ENCODE results near the gene CCDC9. TPM values are rescaled to one million over a fixed set of nuclear protein-coding genes. Genes with fewer than 3 reads are reported as not detected.
A peak's percentile ranks its signal among the peaks of the same experiment; 100 is the strongest.

CCDC9 gene
- total and polyA plus RNA-seq, 2 donors, result 4.9 to 27.4 TPM

DNA sequence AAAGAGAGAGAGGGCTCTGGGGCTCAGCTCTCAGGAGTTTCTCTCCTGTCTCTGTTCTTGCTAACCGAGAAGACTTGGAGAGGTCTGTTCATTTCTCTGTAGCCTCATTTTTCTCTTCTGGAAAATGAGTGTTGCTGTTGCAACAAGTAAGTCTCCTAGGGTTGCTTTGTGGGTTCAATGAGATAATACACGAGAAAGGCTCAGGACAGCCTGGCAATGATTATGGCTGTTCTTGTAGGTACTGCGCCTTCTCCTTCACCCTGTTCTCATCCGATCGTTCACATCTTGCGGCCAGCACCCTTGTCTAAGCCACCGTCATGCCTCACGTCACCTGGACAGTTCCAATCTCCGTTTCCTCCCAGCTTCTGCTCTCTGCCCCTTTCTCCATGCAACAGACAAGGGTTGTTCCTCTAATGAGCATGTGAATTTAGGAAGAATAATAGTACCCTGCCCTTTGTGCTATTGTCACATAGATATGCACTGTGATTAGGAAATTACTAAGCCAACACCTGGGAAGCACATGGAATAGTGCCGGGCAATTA lies 57.5 kb downstream of the CCDC9 start:
- Histone ChIP-seq H3K36me3 (ENCODE audit: control insufficient read depth in 2 of 2, insufficient read depth in 2 of 2, low read length in 1 of 2) (no peaks in the 10 kb centered on the region), H3K4me1 (ENCODE audit: control insufficient read depth in 2 of 2, insufficient read depth in 2 of 2, low read length in 2 of 2) (no peaks in the 10 kb centered on the region), H3K27ac (ENCODE audit: low read depth in 1 of 2, low read length in 1 of 2) (no peak overlapping the region), H3K9me3 (ENCODE audit: control insufficient read depth in 2 of 2, insufficient read depth in 1 of 2, low read length in 1 of 2) (no peaks in the 10 kb centered on the region), H3K4me3 (ENCODE audit: low read length in 2 of 2) (no peak overlapping the region), H3K27me3 (ENCODE audit: control insufficient read depth in 2 of 2, insufficient read depth in 1 of 2, low read length in 1 of 2) (peaks cover 0 to 17% of the 10 kb centered on the region in 2 donors)
- 96% methylated on average over 10 of the region's 10 CpGs for WGBS
- DNase-seq (ENCODE audit: low read depth in 6 of 9, low spot score in 9 of 9), result no peak

DNA sequence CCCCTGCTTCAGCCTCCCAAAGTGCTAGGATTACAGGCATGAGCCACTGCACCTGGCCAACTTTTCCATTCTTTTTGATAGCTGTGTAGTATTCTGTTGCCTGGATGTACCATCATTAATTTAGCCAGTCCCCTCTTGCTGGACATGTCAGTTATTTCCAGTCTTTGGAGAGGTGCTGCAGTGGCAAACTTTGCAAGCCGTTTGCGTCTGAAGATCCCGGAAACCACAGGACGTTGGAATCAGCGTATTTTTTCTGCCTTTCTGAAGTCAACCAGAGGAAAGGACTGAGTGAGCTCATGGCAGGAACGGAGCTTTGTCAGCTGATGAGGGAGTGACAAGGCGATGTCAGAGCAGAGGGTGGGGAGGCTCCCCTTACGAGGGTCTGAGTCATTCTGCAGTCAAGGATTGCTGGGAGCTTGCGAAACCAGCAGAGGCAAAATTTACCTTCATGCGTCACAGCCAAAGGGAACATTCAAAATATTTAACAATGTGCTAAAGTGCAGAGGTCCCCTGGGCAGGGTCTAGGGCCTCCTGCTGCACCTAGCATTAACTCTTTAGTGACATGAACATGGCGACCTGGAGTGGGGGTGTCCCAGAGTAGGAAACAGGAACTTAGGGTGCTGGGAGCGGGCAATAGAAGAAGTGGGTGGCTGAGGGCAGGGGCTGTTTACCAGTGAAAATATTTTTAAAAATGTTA lies 58.9 kb downstream of the CCDC9 start:
- DNase-seq (ENCODE audit: low read depth in 6 of 9, low spot score in 9 of 9), result peak in 1 of 9 donors; percentile 5
- H3K27me3 ChIP-seq (ENCODE audit: control insufficient read depth in 2 of 2, insufficient read depth in 1 of 2, low read length in 1 of 2), result peaks cover 0 to 7% of the 10 kb centered on the region in 2 donors

GRCh38 chr19:47316513-47316912 lies 60.2 kb downstream of the CCDC9 start:
- DNase-seq (ENCODE audit: low read depth in 6 of 9, low spot score in 9 of 9), result no peak
- no peak overlapping the region for H3K4me3 ChIP-seq (ENCODE audit: low read length in 2 of 2)
- H3K27ac ChIP-seq (ENCODE audit: low read depth in 1 of 2, low read length in 1 of 2), result no peak overlapping the region
- H3K9me3 ChIP-seq (ENCODE audit: control insufficient read depth in 2 of 2, insufficient read depth in 1 of 2, low read length in 1 of 2), result no peaks in the 10 kb centered on the region
- peaks cover 0 to 4% of the 10 kb centered on the region in 2 donors for H3K27me3 ChIP-seq (ENCODE audit: control insufficient read depth in 2 of 2, insufficient read depth in 1 of 2, low read length in 1 of 2)
- H3K4me1 ChIP-seq (ENCODE audit: control insufficient read depth in 2 of 2, insufficient read depth in 2 of 2, low read length in 2 of 2), result no peaks in the 10 kb centered on the region
- WGBS, result 88% methylated on average over 4 of the region's 4 CpGs
- H3K36me3 ChIP-seq (ENCODE audit: control insufficient read depth in 2 of 2, insufficient read depth in 2 of 2, low read length in 1 of 2), result no peaks in the 10 kb centered on the region

More for the DNA sequence above, 58.9 kb downstream of the CCDC9 start:
- no peaks in the 10 kb centered on the region for H3K4me1 ChIP-seq (ENCODE audit: control insufficient read depth in 2 of 2, insufficient read depth in 2 of 2, low read length in 2 of 2)
- no peak overlapping the region for H3K4me3 ChIP-seq (ENCODE audit: low read length in 2 of 2)
- no peak overlapping the region for H3K27ac ChIP-seq (ENCODE audit: low read depth in 1 of 2, low read length in 1 of 2)
- WGBS, result 53% methylated on average over 12 of the region's 12 CpGs
- H3K9me3 ChIP-seq (ENCODE audit: control insufficient read depth in 2 of 2, insufficient read depth in 1 of 2, low read length in 1 of 2), result no peaks in the 10 kb centered on the region
- H3K36me3 ChIP-seq (ENCODE audit: control insufficient read depth in 2 of 2, insufficient read depth in 2 of 2, low read length in 1 of 2), result no peaks in the 10 kb centered on the region

DNA sequence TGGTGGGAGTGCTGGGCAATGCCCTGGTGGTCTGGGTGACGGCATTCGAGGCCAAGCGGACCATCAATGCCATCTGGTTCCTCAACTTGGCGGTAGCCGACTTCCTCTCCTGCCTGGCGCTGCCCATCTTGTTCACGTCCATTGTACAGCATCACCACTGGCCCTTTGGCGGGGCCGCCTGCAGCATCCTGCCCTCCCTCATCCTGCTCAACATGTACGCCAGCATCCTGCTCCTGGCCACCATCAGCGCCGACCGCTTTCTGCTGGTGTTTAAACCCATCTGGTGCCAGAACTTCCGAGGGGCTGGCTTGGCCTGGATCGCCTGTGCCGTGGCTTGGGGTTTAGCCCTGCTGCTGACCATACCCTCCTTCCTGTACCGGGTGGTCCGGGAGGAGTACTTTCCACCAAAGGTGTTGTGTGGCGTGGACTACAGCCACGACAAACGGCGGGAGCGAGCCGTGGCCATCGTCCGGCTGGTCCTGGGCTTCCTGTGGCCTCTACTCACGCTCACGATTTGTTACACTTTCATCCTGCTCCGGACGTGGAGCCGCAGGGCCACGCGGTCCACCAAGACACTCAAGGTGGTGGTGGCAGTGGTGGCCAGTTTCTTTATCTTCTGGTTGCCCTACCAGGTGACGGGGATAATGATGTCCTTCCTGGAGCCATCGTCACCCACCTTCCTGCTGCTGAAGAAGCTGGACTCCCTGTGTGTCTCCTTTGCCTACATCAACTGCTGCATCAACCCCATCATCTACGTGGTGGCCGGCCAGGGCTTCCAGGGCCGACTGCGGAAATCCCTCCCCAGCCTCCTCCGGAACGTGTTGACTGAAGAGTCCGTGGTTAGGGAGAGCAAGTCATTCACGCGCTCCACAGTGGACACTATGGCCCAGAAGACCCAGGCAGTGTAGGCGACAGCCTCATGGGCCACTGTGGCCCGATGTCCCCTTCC lies 63.9 kb downstream of the CCDC9 start:
- DNase-seq (ENCODE audit: low read depth in 6 of 9, low spot score in 9 of 9), result no peak
- Histone ChIP-seq H3K4me3 (ENCODE audit: low read length in 2 of 2) (no peak overlapping the region), H3K36me3 (ENCODE audit: control insufficient read depth in 2 of 2, insufficient read depth in 2 of 2, low read length in 1 of 2) (no peaks in the 10 kb centered on the region), H3K9me3 (ENCODE audit: control insufficient read depth in 2 of 2, insufficient read depth in 1 of 2, low read length in 1 of 2) (no peaks in the 10 kb centered on the region), H3K27ac (ENCODE audit: low read depth in 1 of 2, low read length in 1 of 2) (no peak overlapping the region), H3K27me3 (ENCODE audit: control insufficient read depth in 2 of 2, insufficient read depth in 1 of 2, low read length in 1 of 2) (peaks cover 0 to 8% of the 10 kb centered on the region in 2 donors), H3K4me1 (ENCODE audit: control insufficient read depth in 2 of 2, insufficient read depth in 2 of 2, low read length in 2 of 2) (no peaks in the 10 kb centered on the region)
- WGBS, result 96% methylated on average over 46 of the region's 46 CpGs

Other genes with a start within 250 kb of the CCDC9 start
- 0.09 TPM for gene NPAS1, start 236.7 kb upstream of the CCDC9 start, total RNA-seq
- 0.46 TPM for gene NPAS1, start 236.7 kb upstream of the CCDC9 start, polyA plus RNA-seq
- gene TMEM160, start 207.9 kb upstream of the CCDC9 start, total RNA-seq, result 31.4 TPM
- 5.0 TPM for gene TMEM160, start 207.9 kb upstream of the CCDC9 start, polyA plus RNA-seq
- 12.1 TPM for gene ZC3H4, start 142.7 kb upstream of the CCDC9 start, total RNA-seq
- gene ZC3H4, start 142.7 kb upstream of the CCDC9 start, polyA plus RNA-seq, result 14.3 TPM
- gene SAE1, start 125.7 kb upstream of the CCDC9 start, total RNA-seq, result 93.3 TPM
- 40.5 TPM for gene SAE1, start 125.7 kb upstream of the CCDC9 start, polyA plus RNA-seq
- 5.8 TPM for gene BBC3, start 25.3 kb upstream of the CCDC9 start, total RNA-seq
- gene BBC3, start 25.3 kb upstream of the CCDC9 start, polyA plus RNA-seq, result 15.1 TPM
- 2.9 TPM for gene INAFM1, start 18.4 kb downstream of the CCDC9 start, total RNA-seq
- gene INAFM1, start 18.4 kb downstream of the CCDC9 start, polyA plus RNA-seq, result 11.1 TPM
- gene C5AR1, start 53.3 kb downstream of the CCDC9 start, total RNA-seq, result 2.2 TPM
- 17.8 TPM for gene C5AR1, start 53.3 kb downstream of the CCDC9 start, polyA plus RNA-seq
- 0.52 TPM for gene C5AR2, start 75.7 kb downstream of the CCDC9 start, total RNA-seq
- gene C5AR2, start 75.7 kb downstream of the CCDC9 start, polyA plus RNA-seq, result 0.78 TPM
- 5.2 TPM for gene DHX34, start 92.8 kb downstream of the CCDC9 start, total RNA-seq
- gene DHX34, start 92.8 kb downstream of the CCDC9 start, polyA plus RNA-seq, result 16.0 TPM
- gene MEIS3, start 163.0 kb downstream of the CCDC9 start, total RNA-seq, result 1.7 TPM
- gene MEIS3, start 163.0 kb downstream of the CCDC9 start, polyA plus RNA-seq, result 4.3 TPM
- 0.14 TPM for gene SLC8A2, start 215.4 kb downstream of the CCDC9 start, total RNA-seq
- gene SLC8A2, start 215.4 kb downstream of the CCDC9 start, polyA plus RNA-seq, result 0.16 TPM
- 14.4 TPM for gene KPTN, start 227.7 kb downstream of the CCDC9 start, total RNA-seq
- 32.2 TPM for gene KPTN, start 227.7 kb downstream of the CCDC9 start, polyA plus RNA-seq

Data from thymus (tissue), 11 donors.